A549 (cell line): Measurements from ENCODE around the gene ZNF597. TPM values are rescaled to one million over a fixed set of nuclear protein-coding genes. Genes with fewer than 3 reads are reported as not detected.

Source experiments
- ATAC-seq, 2 experiments: fragments of 200-7000 bp in 1 of 2; fragments of >200 bp in 1 of 2; cut with Nextera tagmentation in 1 of 2; cut with Tn5 transposase in 1 of 2; 3 replicates each; pipeline versions ENCODE4 v1.8.0 to v1.9.1; 2018 to 2020; ENCODE audit warnings: mild to moderate bottlenecking in 1 of 2, moderate library complexity in 1 of 2
- CTCF ChIA-PET: fragments of 300-600 bp; sonication (Branson Sonifier 250); formaldehyde crosslinking; extraction: SDS; loops from one replicate; lab custom pipeline; 2021; ENCODE audit warnings: antibody characterized with exemption, inconsistent platforms; lab: Yijun Ruan, JAX
- POLR2A ChIA-PET: fragments of 350-600 bp; formaldehyde crosslinking; extraction: SDS; loops from one replicate; lab custom pipeline; 2021; ENCODE audit warnings: antibody characterized with exemption, inconsistent platforms; lab: Yijun Ruan, JAX
- DNase-seq, 2 experiments: peaks; one replicate each; pipeline versions ENCODE4 v3.0.0 to v3.0.0-alpha.2; 2011 to 2016; ENCODE audit warnings: low read depth in 1 of 2, low spot score in 1 of 2
- FAIRE-seq: peaks from 2 replicates; lab custom pipeline; 2011; peaks lifted over from hg19 to GRCh38; lab: Jason Lieb, UNC
- H3K27ac ChIP-seq, 2 experiments: fragments of >200 bp; sonication (Bioruptor Twin); formaldehyde crosslinking; 3 replicates each; pipeline ENCODE4 v1.5.1; 2016 to 2017
- H3K4me1 ChIP-seq: fragments of >200 bp; sonication (Bioruptor Twin); formaldehyde crosslinking; 3 replicates; pipeline ENCODE4 v1.6.1; 2016
- H3K4me2 ChIP-seq: fragments of >200 bp; sonication (Bioruptor Twin); formaldehyde crosslinking; 3 replicates; pipeline ENCODE4 v1.6.1; 2016
- H3K4me3 ChIP-seq: fragments of >200 bp; sonication (Bioruptor Twin); formaldehyde crosslinking; 3 replicates; pipeline ENCODE4 v1.5.1; 2016
- H3K9me3 ChIP-seq: fragments of >200 bp; sonication (Bioruptor Twin); formaldehyde crosslinking; 3 replicates; pipeline ENCODE4 v1.6.1; 2016
- ATOH8 ChIP-seq: fragments of 250-450 bp; sonication (Bioruptor Pico); IDR thresholded peaks from 2 replicates; pipeline ENCODE4 v1.5.0; 2020; ENCODE audit warnings: low read depth, mild to moderate bottlenecking, moderate library complexity
- BHLHE40 ChIP-seq: IDR thresholded peaks from 2 replicates; pipeline ENCODE4 v1.6.1; 2012; ENCODE audit warnings: low read depth, low read length, inconsistent platforms
- CBX8 ChIP-seq: fragments of 200-600 bp; sonication (generic); IDR thresholded peaks from 2 replicates; pipeline ENCODE4 v1.6.1; 2016
- CHD4 ChIP-seq: fragments of 200-600 bp; sonication (generic); IDR thresholded peaks from 2 replicates; pipeline ENCODE4 v1.6.1; 2016; ENCODE audit warnings: antibody characterized with exemption, mild to moderate bottlenecking, borderline replicate concordance
- CTCF ChIP-seq: fragments of >200 bp; sonication (Bioruptor Twin); formaldehyde crosslinking; IDR thresholded peaks from 3 replicates; pipeline ENCODE4 v1.5.1; 2016
- E2F6 ChIP-seq: IDR thresholded peaks from 2 replicates; pipeline ENCODE4 v1.6.1; 2012; ENCODE audit warnings: low read depth, borderline replicate concordance
- EHMT2 ChIP-seq: fragments of 200-600 bp; sonication (generic); IDR thresholded peaks from 2 replicates; pipeline ENCODE4 v1.6.1; 2016; ENCODE audit warnings: antibody characterized with exemption, low read depth, mild to moderate bottlenecking, moderate library complexity
- ESRRA ChIP-seq: fragments of 150-350 bp; IDR thresholded peaks from 2 replicates; pipeline ENCODE4 v1.6.1; 2014; ENCODE audit warnings: mild to moderate bottlenecking, low read length, borderline replicate concordance
- FOSB ChIP-seq: fragments of 250-450 bp; sonication (Bioruptor Pico); IDR thresholded peaks from 2 replicates; pipeline ENCODE4 v1.5.0; 2020; ENCODE audit warnings: mild to moderate bottlenecking, moderate library complexity
- FOSL2 ChIP-seq, 2 experiments: fragments of 450-650 bp in 1 of 2; fragments of >200 bp in 1 of 2; sonication (Bioruptor Twin) in 1 of 2; formaldehyde crosslinking; IDR thresholded peaks; 2 replicates each; pipeline versions ENCODE4 v1.5.0 to v1.6.1; 2016 to 2020; ENCODE audit warnings: mild to moderate bottlenecking in 1 of 2, moderate library complexity in 1 of 2
- FOXS1 ChIP-seq: fragments of 250-450 bp; sonication (Bioruptor Pico); IDR thresholded peaks from 2 replicates; pipeline ENCODE4 v1.5.0; 2020; ENCODE audit warnings: mild to moderate bottlenecking, moderate library complexity
- GATA3 ChIP-seq: IDR thresholded peaks from 2 replicates; pipeline ENCODE4 v1.6.1; 2012; ENCODE audit warnings: borderline replicate concordance
- HOXA7 ChIP-seq: fragments of 250-450 bp; sonication (Bioruptor Pico); IDR thresholded peaks from 2 replicates; pipeline ENCODE4 v1.5.0; 2020; ENCODE audit warnings: mild to moderate bottlenecking, moderate library complexity
- JUNB ChIP-seq: fragments of >200 bp; sonication (Bioruptor Twin); formaldehyde crosslinking; IDR thresholded peaks from 2 replicates; pipeline ENCODE4 v1.6.1; 2016
- KDM5A ChIP-seq: fragments of 200-600 bp; sonication (generic); IDR thresholded peaks from 2 replicates; pipeline ENCODE4 v1.6.1; 2016; ENCODE audit warnings: antibody characterized with exemption, mild to moderate bottlenecking
- NFE2L2 ChIP-seq: fragments of 150-350 bp; conservative IDR thresholded peaks from 2 replicates; pipeline ENCODE4 v1.6.1; 2014; ENCODE audit warnings: low read length
- PBX3 ChIP-seq: IDR thresholded peaks from 2 replicates; pipeline ENCODE4 v1.6.1; 2012
- POLR2A ChIP-seq: IDR thresholded peaks from 2 replicates; pipeline ENCODE4 v1.6.1; 2012; ENCODE audit warnings: mild to moderate bottlenecking, low read length
- RFX5 ChIP-seq: fragments of 450-650 bp; IDR thresholded peaks from 2 replicates; pipeline ENCODE4 v1.7.1; 2014; ENCODE audit warnings: antibody characterized with exemption, mild to moderate bottlenecking, moderate library complexity
- RNF2 ChIP-seq: fragments of 200-600 bp; sonication (generic); IDR thresholded peaks from 2 replicates; pipeline ENCODE4 v1.6.1; 2016; ENCODE audit warnings: low read depth, mild to moderate bottlenecking, antibody characterized with exemption, moderate library complexity, borderline replicate concordance
- SREBF2 ChIP-seq: fragments of 450-650 bp; IDR thresholded peaks from 2 replicates; pipeline ENCODE4 v1.6.1; 2014; ENCODE audit warnings: mild to moderate bottlenecking, moderate library complexity
- TP53 ChIP-seq: fragments of 250-450 bp; sonication (Bioruptor Pico); IDR thresholded peaks from 2 replicates; pipeline ENCODE4 v1.5.0; 2021; ENCODE audit warnings: mild to moderate bottlenecking, moderate library complexity
- ZFP36 ChIP-seq: fragments of 450-650 bp; IDR thresholded peaks from 2 replicates; pipeline ENCODE4 v1.6.1; 2014; ENCODE audit warnings: borderline replicate concordance; ENCODE audit not compliant: partially characterized antibody
- ZSCAN20 ChIP-seq: fragments of 250-450 bp; sonication (Bioruptor Pico); IDR thresholded peaks from 2 replicates; pipeline ENCODE4 v1.8.0; 2022; ENCODE audit warnings: mild to moderate bottlenecking, moderate library complexity
- WGBS: methylation state at CpG from one replicate; pipeline ENCODE4 v1.1.6; 2017; ENCODE audit errors: missing lambda C conversion rate; 5-methylcytosine and 5-hydroxymethylcytosine counted together
- polyA plus RNA-seq, 4 experiments: library from polyadenylated mRNA; depleted of rRNA in 3 of 4; stranded (reverse); fragments of >200 nt; fragmentation: RNase III in 1 of 4; extraction: RNeasy Plus Mini Kit Qiagen cat#74134 plus additional on column Dnase treatment in 1 of 4; gene quantifications; 2 replicates in 3 of 4; 3 replicates in 1 of 4; pipeline ENCODE4 v1.2.3, GENCODE V29; 2011 to 2017

The ZNF597 gene
- polyA plus RNA-seq, 2 of the 4 experiments (the other 2 are of a cell fraction), result 1.1 to 1.9 TPM

- Histone ChIP-seq H3K4me1 (no peaks in the 10 kb centered on the region), H3K9me3 (no peaks in the 10 kb centered on the region), H3K4me2 (no peak overlapping the region), H3K4me3 (no peak overlapping the region), H3K27ac (no peak overlapping the region)
- FAIRE-seq (no peak), ATAC-seq (no peak), DNase-seq (no peak)
- POLR2A ChIA-PET, result no interaction called here
- CTCF ChIA-PET, result interaction anchor here (1.4 kb wide), 1 partner anchor 11 kb away, joined by 3 read pairs; no protein-coding TSS in a partner anchor
- TF ChIP-seq E2F6 (no peak), ATOH8 (CRISPR knock-in tag) (no peak), GATA3 (no peak)
- 98% methylated on average over 9 of the region's 9 CpGs for WGBS
These were observed 27.4 kb upstream of the ZNF597 start for GRCh38 chr16:3470723-3471122.

- TF ChIP-seq HOXA7 (no peak), PBX3 (no peak), ZSCAN20 (no peak), CHD4 (no peak), RFX5 (no peak), EHMT2 (no peak), CBX8 (no peak), KDM5A (no peak), FOSL2 (IDR thresholded peaks at IDR 0.05) (no peak), FOSL2 (CRISPR knock-in tag; IDR thresholded peaks at IDR 0.05) (no peak), ESRRA (no peak), ZFP36 (no peak), FOSB (CRISPR knock-in tag) (no peak), JUNB (no peak), CTCF (no peak), BHLHE40 (no peak)
- 93% methylated on average over 7 of the region's 7 CpGs for WGBS
- Histone ChIP-seq H3K27ac (no peak overlapping the region), H3K4me1 (no peaks in the 10 kb centered on the region), H3K4me2 (no peak overlapping the region), H3K4me3 (no peak overlapping the region), H3K9me3 (no peaks in the 10 kb centered on the region)
- ATAC-seq, result no peak; a peak in 1 of 6 replicates
- no peak for FAIRE-seq
- ChIA-PET POLR2A (no interaction called here), CTCF (interaction anchor here (1.4 kb wide), 1 partner anchor 10 kb away, joined by 3 read pairs; no protein-coding TSS in a partner anchor)
- no peak for DNase-seq
These were observed 26.4 kb upstream of the ZNF597 start for GRCh38 chr16:3469736-3470135.

GRCh38 chr16:3468501-3468900 is 25.2 kb upstream of the ZNF597 start:
- TF ChIP-seq SREBF2 (no peak), FOXS1 (CRISPR knock-in tag) (no peak), TP53 (no peak), POLR2A (no peak), RNF2 (no peak), ZFP36 (no peak), NFE2L2 (no peak), FOSL2 (IDR thresholded peaks at IDR 0.05) (no peak), FOSL2 (CRISPR knock-in tag; IDR thresholded peaks at IDR 0.05) (no peak)
- H3K4me3 ChIP-seq, result no peak overlapping the region
- H3K4me1 ChIP-seq, result no peaks in the 10 kb centered on the region
- no peaks in the 10 kb centered on the region for H3K9me3 ChIP-seq
- FAIRE-seq, result no peak
- 95% methylated on average over 13 of the region's 15 CpGs for WGBS
- ATAC-seq, result no peak
- no peak for DNase-seq
- CTCF ChIA-PET, result interaction anchor here (0.6 to 1.1 kb wide), 3 partner anchors 15 to 171 kb away, joined by 3 read pairs; partner anchors contain the start of gene CLUAP1
- H3K4me2 ChIP-seq, result no peak overlapping the region
- POLR2A ChIA-PET, result no interaction called here
- no peak overlapping the region for H3K27ac ChIP-seq
